Liver (tissue), 3 donors: ENCODE measurements around the gene LMBR1L.

Experiments
- EGR1 ChIP-seq, 2 donors: IDR thresholded peaks; 2 replicates each; pipeline ENCODE4 v1.6.1; 2016 to 2018; ENCODE audit warnings: antibody characterized with exemption in 2 of 2, low read depth in 2 of 2
- FOXA1 ChIP-seq: IDR thresholded peaks from 2 replicates; pipeline ENCODE4 v1.6.1; 2016; ENCODE audit warnings: antibody characterized with exemption
- GABPA ChIP-seq, 2 donors: IDR thresholded peaks in 1 of 2; conservative IDR thresholded peaks in 1 of 2; 2 replicates each; pipeline ENCODE4 v1.6.1; 2016; ENCODE audit warnings: antibody characterized with exemption in 2 of 2, mild to moderate bottlenecking in 1 of 2, moderate library complexity in 1 of 2
- JUND ChIP-seq, 2 donors: IDR thresholded peaks; 2 replicates each; pipeline ENCODE4 v1.6.1; 2016; ENCODE audit warnings: antibody characterized with exemption in 2 of 2
- MAX ChIP-seq: IDR thresholded peaks from 2 replicates; pipeline ENCODE4 v1.6.1; 2016; ENCODE audit warnings: antibody characterized with exemption
- NR2F2 ChIP-seq: IDR thresholded peaks from 2 replicates; pipeline ENCODE4 v1.6.1; 2016; ENCODE audit warnings: antibody characterized with exemption
- RAD21 ChIP-seq, 2 donors: IDR thresholded peaks; 2 replicates each; pipeline ENCODE4 v1.6.1; 2016; ENCODE audit warnings: antibody characterized with exemption in 2 of 2, mild to moderate bottlenecking in 2 of 2
- REST ChIP-seq: IDR thresholded peaks from 2 replicates; pipeline ENCODE4 v1.6.1; 2016; ENCODE audit warnings: antibody characterized with exemption, mild to moderate bottlenecking
- SP1 ChIP-seq: IDR thresholded peaks from 2 replicates; pipeline ENCODE4 v1.6.1; 2018; ENCODE audit warnings: antibody characterized with exemption, mild to moderate bottlenecking
- TAF1 ChIP-seq: conservative IDR thresholded peaks from 2 replicates; pipeline ENCODE4 v1.6.1; 2016; ENCODE audit warnings: antibody characterized with exemption, mild to moderate bottlenecking
- TF ChIP-seq, protein P1 (sequence below): fragments of 150-350 bp; IDR thresholded peaks from 2 replicates; pipeline ENCODE4 v1.5.1; 2017; ENCODE audit warnings: improper control_type of control experiment, low read depth, low read length; ENCODE audit not compliant: missing input control
- donor health status: healthy.
- donor health status: healthy.

DNA sequence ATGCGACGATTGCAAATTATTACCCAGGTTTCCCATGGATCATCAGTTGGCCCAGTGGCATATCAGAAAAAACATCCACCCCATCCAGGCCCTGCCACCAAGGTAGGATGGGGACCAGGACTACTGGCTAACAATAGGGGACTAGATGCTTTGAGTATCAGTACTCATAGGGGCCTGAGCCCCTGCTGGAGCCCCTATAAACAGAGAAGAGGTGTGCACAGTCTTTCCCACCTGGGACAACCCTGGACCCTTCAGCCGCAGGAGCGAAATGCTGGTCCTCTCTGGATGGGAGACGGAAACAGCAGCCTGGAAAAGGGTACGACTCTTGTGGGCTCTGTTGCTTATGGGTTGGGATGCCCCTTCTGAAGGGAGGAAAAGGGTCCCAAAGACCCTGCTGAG lies 21.7 kb downstream of the LMBR1L start:
- TF ChIP-seq FOXA1 = no peak
- TF ChIP-seq, protein P1, sequence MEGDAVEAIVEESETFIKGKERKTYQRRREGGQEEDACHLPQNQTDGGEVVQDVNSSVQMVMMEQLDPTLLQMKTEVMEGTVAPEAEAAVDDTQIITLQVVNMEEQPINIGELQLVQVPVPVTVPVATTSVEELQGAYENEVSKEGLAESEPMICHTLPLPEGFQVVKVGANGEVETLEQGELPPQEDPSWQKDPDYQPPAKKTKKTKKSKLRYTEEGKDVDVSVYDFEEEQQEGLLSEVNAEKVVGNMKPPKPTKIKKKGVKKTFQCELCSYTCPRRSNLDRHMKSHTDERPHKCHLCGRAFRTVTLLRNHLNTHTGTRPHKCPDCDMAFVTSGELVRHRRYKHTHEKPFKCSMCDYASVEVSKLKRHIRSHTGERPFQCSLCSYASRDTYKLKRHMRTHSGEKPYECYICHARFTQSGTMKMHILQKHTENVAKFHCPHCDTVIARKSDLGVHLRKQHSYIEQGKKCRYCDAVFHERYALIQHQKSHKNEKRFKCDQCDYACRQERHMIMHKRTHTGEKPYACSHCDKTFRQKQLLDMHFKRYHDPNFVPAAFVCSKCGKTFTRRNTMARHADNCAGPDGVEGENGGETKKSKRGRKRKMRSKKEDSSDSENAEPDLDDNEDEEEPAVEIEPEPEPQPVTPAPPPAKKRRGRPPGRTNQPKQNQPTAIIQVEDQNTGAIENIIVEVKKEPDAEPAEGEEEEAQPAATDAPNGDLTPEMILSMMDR = no peak
- TF ChIP-seq SP1 = no peak
- no peak for TF ChIP-seq MAX
- TF ChIP-seq REST = no peak
- TF ChIP-seq JUND (IDR thresholded peaks at IDR 0.05) = no peak
- no peak for TF ChIP-seq GABPA (IDR thresholded peaks at IDR 0.05 in 1 of 2, conservative IDR thresholded peaks at IDR 0.05 in 1 of 2)
- no peak for TF ChIP-seq RAD21 (IDR thresholded peaks at IDR 0.05)
- TF ChIP-seq EGR1 (IDR thresholded peaks at IDR 0.05; ENCODE audit: low read depth in 2 of 2) = no peak
- TF ChIP-seq TAF1 = no peak
- TF ChIP-seq NR2F2 = no peak
